ENCODE results near the gene POLG2. TPM values are rescaled to one million over a fixed set of nuclear protein-coding genes. Genes with fewer than 3 reads are reported as not detected.

Gene POLG2
- total and polyA plus RNA-seq, 4 donors: 3.0 to 8.0 (median 6.6) TPM

DNA sequence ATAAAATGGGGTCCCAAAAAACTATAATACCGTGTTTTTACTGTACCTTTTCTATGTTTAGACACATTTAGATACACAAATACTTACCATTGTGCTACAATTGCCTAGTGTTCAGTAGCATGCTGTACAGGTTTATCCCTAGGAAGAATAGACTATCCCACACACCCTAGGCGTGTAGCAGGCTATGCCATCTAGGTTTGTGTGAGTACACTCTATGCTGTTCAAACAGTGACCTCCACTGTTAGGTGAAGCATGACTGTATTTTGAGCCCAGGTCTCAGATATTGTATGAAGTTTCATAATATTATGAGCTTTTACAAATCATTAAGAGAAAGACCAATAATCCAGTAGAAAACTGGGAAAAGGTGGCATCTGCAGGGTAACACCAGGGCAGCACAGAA, 24.3 kb downstream of the POLG2 start:
- no peak for TF ChIP-seq HNF4A (conservative IDR thresholded peaks at IDR 0.05)
- no peak for TF ChIP-seq YY1 (IDR thresholded peaks at IDR 0.05)
- TF ChIP-seq HNF4G (IDR thresholded peaks at IDR 0.05): no peak
- TF ChIP-seq, protein P1, sequence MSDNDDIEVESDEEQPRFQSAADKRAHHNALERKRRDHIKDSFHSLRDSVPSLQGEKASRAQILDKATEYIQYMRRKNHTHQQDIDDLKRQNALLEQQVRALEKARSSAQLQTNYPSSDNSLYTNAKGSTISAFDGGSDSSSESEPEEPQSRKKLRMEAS (IDR thresholded peaks at IDR 0.05): no peak
- TF ChIP-seq RXRA (IDR thresholded peaks at IDR 0.05): no peak
- no peak for TF ChIP-seq SP1 (IDR thresholded peaks at IDR 0.05)
- TF ChIP-seq FOXA2 (IDR thresholded peaks at IDR 0.05): no peak
- TF ChIP-seq, protein P2, sequence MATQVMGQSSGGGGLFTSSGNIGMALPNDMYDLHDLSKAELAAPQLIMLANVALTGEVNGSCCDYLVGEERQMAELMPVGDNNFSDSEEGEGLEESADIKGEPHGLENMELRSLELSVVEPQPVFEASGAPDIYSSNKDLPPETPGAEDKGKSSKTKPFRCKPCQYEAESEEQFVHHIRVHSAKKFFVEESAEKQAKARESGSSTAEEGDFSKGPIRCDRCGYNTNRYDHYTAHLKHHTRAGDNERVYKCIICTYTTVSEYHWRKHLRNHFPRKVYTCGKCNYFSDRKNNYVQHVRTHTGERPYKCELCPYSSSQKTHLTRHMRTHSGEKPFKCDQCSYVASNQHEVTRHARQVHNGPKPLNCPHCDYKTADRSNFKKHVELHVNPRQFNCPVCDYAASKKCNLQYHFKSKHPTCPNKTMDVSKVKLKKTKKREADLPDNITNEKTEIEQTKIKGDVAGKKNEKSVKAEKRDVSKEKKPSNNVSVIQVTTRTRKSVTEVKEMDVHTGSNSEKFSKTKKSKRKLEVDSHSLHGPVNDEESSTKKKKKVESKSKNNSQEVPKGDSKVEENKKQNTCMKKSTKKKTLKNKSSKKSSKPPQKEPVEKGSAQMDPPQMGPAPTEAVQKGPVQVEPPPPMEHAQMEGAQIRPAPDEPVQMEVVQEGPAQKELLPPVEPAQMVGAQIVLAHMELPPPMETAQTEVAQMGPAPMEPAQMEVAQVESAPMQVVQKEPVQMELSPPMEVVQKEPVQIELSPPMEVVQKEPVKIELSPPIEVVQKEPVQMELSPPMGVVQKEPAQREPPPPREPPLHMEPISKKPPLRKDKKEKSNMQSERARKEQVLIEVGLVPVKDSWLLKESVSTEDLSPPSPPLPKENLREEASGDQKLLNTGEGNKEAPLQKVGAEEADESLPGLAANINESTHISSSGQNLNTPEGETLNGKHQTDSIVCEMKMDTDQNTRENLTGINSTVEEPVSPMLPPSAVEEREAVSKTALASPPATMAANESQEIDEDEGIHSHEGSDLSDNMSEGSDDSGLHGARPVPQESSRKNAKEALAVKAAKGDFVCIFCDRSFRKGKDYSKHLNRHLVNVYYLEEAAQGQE (IDR thresholded peaks at IDR 0.05): no peak
- TF ChIP-seq, protein P3, sequence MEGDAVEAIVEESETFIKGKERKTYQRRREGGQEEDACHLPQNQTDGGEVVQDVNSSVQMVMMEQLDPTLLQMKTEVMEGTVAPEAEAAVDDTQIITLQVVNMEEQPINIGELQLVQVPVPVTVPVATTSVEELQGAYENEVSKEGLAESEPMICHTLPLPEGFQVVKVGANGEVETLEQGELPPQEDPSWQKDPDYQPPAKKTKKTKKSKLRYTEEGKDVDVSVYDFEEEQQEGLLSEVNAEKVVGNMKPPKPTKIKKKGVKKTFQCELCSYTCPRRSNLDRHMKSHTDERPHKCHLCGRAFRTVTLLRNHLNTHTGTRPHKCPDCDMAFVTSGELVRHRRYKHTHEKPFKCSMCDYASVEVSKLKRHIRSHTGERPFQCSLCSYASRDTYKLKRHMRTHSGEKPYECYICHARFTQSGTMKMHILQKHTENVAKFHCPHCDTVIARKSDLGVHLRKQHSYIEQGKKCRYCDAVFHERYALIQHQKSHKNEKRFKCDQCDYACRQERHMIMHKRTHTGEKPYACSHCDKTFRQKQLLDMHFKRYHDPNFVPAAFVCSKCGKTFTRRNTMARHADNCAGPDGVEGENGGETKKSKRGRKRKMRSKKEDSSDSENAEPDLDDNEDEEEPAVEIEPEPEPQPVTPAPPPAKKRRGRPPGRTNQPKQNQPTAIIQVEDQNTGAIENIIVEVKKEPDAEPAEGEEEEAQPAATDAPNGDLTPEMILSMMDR (IDR thresholded peaks at IDR 0.05; ENCODE audit: low read depth, low read length, missing input control): no peak
- TF ChIP-seq, protein P4, sequence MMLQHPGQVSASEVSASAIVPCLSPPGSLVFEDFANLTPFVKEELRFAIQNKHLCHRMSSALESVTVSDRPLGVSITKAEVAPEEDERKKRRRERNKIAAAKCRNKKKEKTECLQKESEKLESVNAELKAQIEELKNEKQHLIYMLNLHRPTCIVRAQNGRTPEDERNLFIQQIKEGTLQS (IDR thresholded peaks at IDR 0.05): no peak
- no peak for TF ChIP-seq GABPA (IDR thresholded peaks at IDR 0.05 in 1 of 2, conservative IDR thresholded peaks at IDR 0.05 in 1 of 2)
- TF ChIP-seq, protein P5, sequence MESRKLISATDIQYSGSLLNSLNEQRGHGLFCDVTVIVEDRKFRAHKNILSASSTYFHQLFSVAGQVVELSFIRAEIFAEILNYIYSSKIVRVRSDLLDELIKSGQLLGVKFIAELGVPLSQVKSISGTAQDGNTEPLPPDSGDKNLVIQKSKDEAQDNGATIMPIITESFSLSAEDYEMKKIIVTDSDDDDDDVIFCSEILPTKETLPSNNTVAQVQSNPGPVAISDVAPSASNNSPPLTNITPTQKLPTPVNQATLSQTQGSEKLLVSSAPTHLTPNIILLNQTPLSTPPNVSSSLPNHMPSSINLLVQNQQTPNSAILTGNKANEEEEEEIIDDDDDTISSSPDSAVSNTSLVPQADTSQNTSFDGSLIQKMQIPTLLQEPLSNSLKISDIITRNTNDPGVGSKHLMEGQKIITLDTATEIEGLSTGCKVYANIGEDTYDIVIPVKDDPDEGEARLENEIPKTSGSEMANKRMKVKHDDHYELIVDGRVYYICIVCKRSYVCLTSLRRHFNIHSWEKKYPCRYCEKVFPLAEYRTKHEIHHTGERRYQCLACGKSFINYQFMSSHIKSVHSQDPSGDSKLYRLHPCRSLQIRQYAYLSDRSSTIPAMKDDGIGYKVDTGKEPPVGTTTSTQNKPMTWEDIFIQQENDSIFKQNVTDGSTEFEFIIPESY (IDR thresholded peaks at IDR 0.05): no peak
- TF ChIP-seq JUND (IDR thresholded peaks at IDR 0.05): no peak
- no peak for TF ChIP-seq RAD21 (IDR thresholded peaks at IDR 0.05)
- TF ChIP-seq FOXA1 (IDR thresholded peaks at IDR 0.05): no peak
- no peak for TF ChIP-seq TAF1 (conservative IDR thresholded peaks at IDR 0.05)
- no peak for TF ChIP-seq EGR1 (IDR thresholded peaks at IDR 0.05; ENCODE audit: low read depth in 2 of 2)
- no peak for TF ChIP-seq NR2F2 (IDR thresholded peaks at IDR 0.05)
- H3K9ac ChIP-seq (ENCODE audit: low read depth in 1 of 2, low read length in 2 of 2): no peak overlapping the region
- no peak for DNase-seq (ENCODE audit: low spot score)

More for the DNA sequence above, 24.3 kb downstream of the POLG2 start:
- no peaks in the 10 kb centered on the region for H3K27me3 ChIP-seq (ENCODE audit: control insufficient read depth in 4 of 4, insufficient read depth in 4 of 4, low read length in 3 of 4)
- no peaks in the 10 kb centered on the region for H3K4me1 ChIP-seq (ENCODE audit: control insufficient read depth in 4 of 4, insufficient read depth in 4 of 4, low read length in 3 of 4)
- H3K4me3 ChIP-seq (ENCODE audit: low read depth in 1 of 3, low read length in 3 of 3): no peak overlapping the region
- peaks cover 0 to 5% (median 1%) of the 10 kb centered on the region in 4 donors for H3K36me3 ChIP-seq (ENCODE audit: control insufficient read depth in 4 of 4, insufficient read depth in 3 of 4, low read depth in 1 of 4, low read length in 3 of 4)
- H3K27ac ChIP-seq (ENCODE audit: low read depth in 1 of 2, low read length in 2 of 2): no peak overlapping the region
- WGBS: 94% methylated on average over 2 of the region's 2 CpGs
- H3K9me3 ChIP-seq (ENCODE audit: control insufficient read depth in 4 of 4, low read length in 3 of 4): no peaks in the 10 kb centered on the region

Measured in liver (tissue), 9 donors.